BE2C (cell line): ENCODE results near the gene LRRC1.

Source experiments
- DNase-seq: peaks from one replicate; pipeline ENCODE4 v3.0.0-alpha.2; 2020
- H3K27me3 ChIP-seq: fragments of 250-450 bp; sonication (Bioruptor Pico); 2 replicates; pipeline ENCODE4 v1.5.1; 2020; ENCODE audit warnings: mild to moderate bottlenecking
- H3K36me3 ChIP-seq: fragments of 250-450 bp; sonication (Bioruptor Pico); 2 replicates; pipeline ENCODE4 v1.5.1; 2020; ENCODE audit warnings: mild to moderate bottlenecking
- H3K4me1 ChIP-seq: fragments of 250-450 bp; sonication (Bioruptor Pico); 2 replicates; pipeline ENCODE4 v1.5.1; 2020
- H3K4me3 ChIP-seq: 2 replicates; pipeline ENCODE4 v1.5.1; 2011; ENCODE audit warnings: low read depth, low read length
- H3K9me3 ChIP-seq: fragments of 250-450 bp; sonication (Bioruptor Pico); 2 replicates; pipeline ENCODE4 v1.5.1; 2020
- CTCF ChIP-seq: IDR thresholded peaks from 2 replicates; pipeline ENCODE4 v1.5.1; 2012; ENCODE audit warnings: mild to moderate bottlenecking, low read depth, low read length

The LRRC1 gene

GRCh38 chr6:53939830-53940229 is 145.0 kb downstream of the LRRC1 start:
- no peak for TF ChIP-seq CTCF
- no peaks in the 10 kb centered on the region for H3K9me3 ChIP-seq
- no peak overlapping the region for H3K4me3 ChIP-seq
- H3K36me3 ChIP-seq: no peaks in the 10 kb centered on the region
- H3K27me3 ChIP-seq: no peaks in the 10 kb centered on the region
- H3K4me1 ChIP-seq: no peaks in the 10 kb centered on the region
- no peak for DNase-seq

GRCh38 chr6:53943395-53943794 is 148.6 kb downstream of the LRRC1 start:
- Histone ChIP-seq H3K27me3 (no peaks in the 10 kb centered on the region), H3K4me3 (no peak overlapping the region), H3K9me3 (no peaks in the 10 kb centered on the region), H3K36me3 (no peaks in the 10 kb centered on the region), H3K4me1 (no peaks in the 10 kb centered on the region)
- TF ChIP-seq CTCF: no peak
- no peak for DNase-seq

- Histone ChIP-seq H3K36me3 (no peaks in the 10 kb centered on the region), H3K4me1 (no peaks in the 10 kb centered on the region), H3K9me3 (no peaks in the 10 kb centered on the region), H3K27me3 (no peaks in the 10 kb centered on the region), H3K4me3 (no peak overlapping the region)
- DNase-seq: no peak
- TF ChIP-seq CTCF: no peak
Observed at GRCh38 chr6:53944091-53944490, 149.3 kb downstream of the LRRC1 start.

- no peaks in the 10 kb centered on the region for H3K27me3 ChIP-seq
- DNase-seq: no peak
- no peaks in the 10 kb centered on the region for H3K9me3 ChIP-seq
- TF ChIP-seq CTCF: no peak
- no peaks in the 10 kb centered on the region for H3K36me3 ChIP-seq
- no peaks in the 10 kb centered on the region for H3K4me1 ChIP-seq
- no peak overlapping the region for H3K4me3 ChIP-seq
Observed at GRCh38 chr6:53944543-53944942, 149.7 kb downstream of the LRRC1 start.

GRCh38 chr6:53945765-53946407 is 151.1 kb downstream of the LRRC1 start:
- Histone ChIP-seq H3K9me3 (no peaks in the 10 kb centered on the region), H3K4me1 (no peaks in the 10 kb centered on the region), H3K36me3 (no peaks in the 10 kb centered on the region), H3K4me3 (no peak overlapping the region), H3K27me3 (no peaks in the 10 kb centered on the region)
- DNase-seq: no peak
- TF ChIP-seq CTCF: no peak

- H3K4me1 ChIP-seq: no peaks in the 10 kb centered on the region
- no peak for DNase-seq
- H3K27me3 ChIP-seq: no peaks in the 10 kb centered on the region
- no peaks in the 10 kb centered on the region for H3K36me3 ChIP-seq
- no peak overlapping the region for H3K4me3 ChIP-seq
- TF ChIP-seq CTCF: no peak
- no peaks in the 10 kb centered on the region for H3K9me3 ChIP-seq
Observed at GRCh38 chr6:53947780-53948179, 153.0 kb downstream of the LRRC1 start.
